GM12864 (cell line): ENCODE results near the gene RIPPLY2.
A peak's percentile ranks its signal among the peaks of the same experiment; 100 is the strongest.

Source experiments
- DNase-seq: peaks from one replicate; pipeline ENCODE4 v3.0.0-alpha.2; 2011; ENCODE audit warnings: low read depth
- H3K4me3 ChIP-seq: 2 replicates; pipeline ENCODE4 v1.5.1; 2011; ENCODE audit warnings: mild to moderate bottlenecking, low read depth, low read length, control low read depth
- CTCF ChIP-seq: IDR thresholded peaks from 2 replicates; pipeline ENCODE4 v1.5.1; 2011; ENCODE audit warnings: low read depth, mild to moderate bottlenecking, moderate library complexity, low read length, control low read depth, inconsistent platforms; ENCODE audit errors: missing control alignments

RIPPLY2 gene

GRCh38 chr6:83879746-83880145, 26.6 kb downstream of the RIPPLY2 start:
- DNase-seq: no peak
- TF ChIP-seq CTCF: no peak
- no peak overlapping the region for H3K4me3 ChIP-seq

- no peak overlapping the region for H3K4me3 ChIP-seq
- no peak for TF ChIP-seq CTCF
- no peak for DNase-seq
These were observed 30.1 kb downstream of the RIPPLY2 start for GRCh38 chr6:83883240-83883639.

- TF ChIP-seq CTCF: peak; percentile 49
- no peak overlapping the region for H3K4me3 ChIP-seq
- DNase-seq: no peak
These were observed 31.4 kb downstream of the RIPPLY2 start for GRCh38 chr6:83884523-83884922.

- TF ChIP-seq CTCF: no peak
- no peak for DNase-seq
- H3K4me3 ChIP-seq: no peak overlapping the region
These were observed 32.8 kb downstream of the RIPPLY2 start for GRCh38 chr6:83885984-83886383.

GRCh38 chr6:83889621-83890020, 36.5 kb downstream of the RIPPLY2 start:
- H3K4me3 ChIP-seq: no peak overlapping the region
- DNase-seq: no peak
- TF ChIP-seq CTCF: no peak

GRCh38 chr6:83890520-83890919, 37.4 kb downstream of the RIPPLY2 start:
- DNase-seq: no peak

More at GRCh38 chr6:83890520-83890919, 37.4 kb downstream of the RIPPLY2 start:
- H3K4me3 ChIP-seq: no peak overlapping the region
- no peak for TF ChIP-seq CTCF
